Measurements from ENCODE around the gene SEPTIN12.

DNA sequence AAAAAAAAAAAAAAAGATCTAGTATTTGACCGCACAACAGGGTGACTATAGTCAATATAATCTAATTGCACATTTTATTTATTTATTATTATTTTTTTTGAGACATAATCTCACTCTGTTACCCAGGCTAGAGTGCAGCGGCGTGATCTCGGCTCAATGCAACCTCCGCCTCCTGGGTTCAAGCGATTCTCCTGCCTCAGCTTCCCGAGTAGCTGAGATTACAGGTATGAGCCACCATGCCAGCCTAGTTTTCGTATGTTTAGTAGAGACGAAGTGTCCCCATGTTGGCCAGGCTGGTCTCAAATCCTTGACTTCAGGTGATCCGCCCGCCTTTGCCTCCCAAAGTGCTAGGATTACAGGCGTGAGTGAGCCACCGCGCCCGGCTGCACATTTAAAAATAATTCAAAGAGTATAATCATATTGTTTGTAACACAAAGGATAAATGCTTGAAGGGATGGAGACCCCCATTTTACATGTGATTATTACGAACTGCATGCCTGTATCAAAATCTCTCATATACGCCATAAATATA lies 54.9 kb downstream of the SEPTIN12 start:
- TF ChIP-seq, protein P1, sequence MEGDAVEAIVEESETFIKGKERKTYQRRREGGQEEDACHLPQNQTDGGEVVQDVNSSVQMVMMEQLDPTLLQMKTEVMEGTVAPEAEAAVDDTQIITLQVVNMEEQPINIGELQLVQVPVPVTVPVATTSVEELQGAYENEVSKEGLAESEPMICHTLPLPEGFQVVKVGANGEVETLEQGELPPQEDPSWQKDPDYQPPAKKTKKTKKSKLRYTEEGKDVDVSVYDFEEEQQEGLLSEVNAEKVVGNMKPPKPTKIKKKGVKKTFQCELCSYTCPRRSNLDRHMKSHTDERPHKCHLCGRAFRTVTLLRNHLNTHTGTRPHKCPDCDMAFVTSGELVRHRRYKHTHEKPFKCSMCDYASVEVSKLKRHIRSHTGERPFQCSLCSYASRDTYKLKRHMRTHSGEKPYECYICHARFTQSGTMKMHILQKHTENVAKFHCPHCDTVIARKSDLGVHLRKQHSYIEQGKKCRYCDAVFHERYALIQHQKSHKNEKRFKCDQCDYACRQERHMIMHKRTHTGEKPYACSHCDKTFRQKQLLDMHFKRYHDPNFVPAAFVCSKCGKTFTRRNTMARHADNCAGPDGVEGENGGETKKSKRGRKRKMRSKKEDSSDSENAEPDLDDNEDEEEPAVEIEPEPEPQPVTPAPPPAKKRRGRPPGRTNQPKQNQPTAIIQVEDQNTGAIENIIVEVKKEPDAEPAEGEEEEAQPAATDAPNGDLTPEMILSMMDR (IDR thresholded peaks at IDR 0.05): no peak
- TF ChIP-seq POLR2AphosphoS5 (IDR thresholded peaks at IDR 0.05; ENCODE audit: insufficient read depth in 1 of 2, low read depth in 1 of 2): no peak
- no peak for TF ChIP-seq POLR2A (IDR thresholded peaks at IDR 0.05)

Data from vagina (tissue), 2 donors.